GM11168 (cell line): Measurements from ENCODE around the gene NOL3.
"Not testable (repeated sequence)": the region's sequence is repeated elsewhere in the genome, so short reads cannot be mapped to it uniquely, and the experiment has no call there.

Experiments used
- in situ Hi-C: fragments of 300-500 bp; cut with MboI; formaldehyde crosslinking; loops from one replicate; pipeline ENCODE4 v1.12.0; 2022; ENCODE audit warnings: low sequenced_read_pairs; ENCODE audit not compliant: unreplicated experiment

The NOL3 gene

DNA sequence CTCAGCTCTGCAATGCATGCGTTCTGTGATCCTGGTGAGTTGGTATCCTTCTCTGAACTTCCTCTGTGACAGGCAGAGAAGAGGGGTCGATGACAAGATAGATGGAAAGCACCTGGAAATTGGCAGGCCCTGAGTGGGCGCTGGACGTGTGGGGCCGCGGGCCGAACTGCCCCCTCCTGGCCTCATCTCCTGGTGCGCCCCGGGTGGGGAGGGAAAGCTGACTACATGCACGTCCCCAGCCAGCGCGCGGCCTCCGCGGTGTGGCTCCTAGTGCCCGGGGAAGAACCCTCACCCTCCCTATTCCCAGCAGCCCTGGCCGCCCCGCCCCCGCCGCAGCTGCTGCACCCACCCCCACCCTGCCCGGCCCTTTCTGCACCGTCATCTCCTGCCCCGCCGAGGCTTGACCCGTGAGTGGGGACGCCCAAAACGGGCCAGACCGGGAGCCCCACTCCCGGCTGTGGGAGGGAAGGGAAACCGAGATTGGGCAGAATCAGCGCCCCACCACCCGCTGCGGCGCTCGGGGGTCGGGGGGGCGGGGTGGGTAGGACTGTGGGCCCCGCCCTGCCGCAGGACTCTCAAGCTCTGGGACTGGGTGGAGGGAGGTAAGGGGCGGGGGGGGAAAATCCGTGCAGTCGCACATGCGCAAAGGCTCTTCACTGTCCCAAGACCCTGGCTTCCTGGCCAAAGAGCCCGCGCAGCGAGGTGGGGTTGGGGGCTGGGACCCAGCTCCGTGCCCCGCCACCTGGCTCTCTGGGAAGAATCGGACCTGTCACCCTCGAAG lies at the start of gene NOL3:
NOL3 (plus strand) TSS at position 371 of the 781 bp plus-strand sequence.
- in situ Hi-C loops, result no loop called here

DNA sequence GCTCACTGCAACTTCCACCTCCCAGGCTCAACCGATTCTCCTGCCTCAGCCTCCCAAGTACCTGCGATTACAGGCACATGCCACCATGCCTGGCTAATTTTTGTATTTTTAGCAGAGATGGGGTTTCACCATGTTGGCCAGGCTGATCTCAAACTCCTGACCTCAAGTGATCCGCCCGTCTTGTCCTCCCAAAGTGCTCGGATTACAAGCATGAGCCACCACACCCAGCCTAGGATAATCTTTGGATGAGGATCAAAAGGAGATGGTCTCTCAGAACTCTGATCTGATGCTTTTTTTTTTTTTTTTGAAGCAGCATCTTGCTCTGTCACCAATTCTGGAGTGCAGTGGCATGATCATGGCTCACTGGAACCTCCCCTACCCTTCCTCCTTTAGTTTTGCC lies 47.5 kb upstream of the NOL3 start:
- in situ Hi-C loops, result not testable (repeated sequence)

DNA sequence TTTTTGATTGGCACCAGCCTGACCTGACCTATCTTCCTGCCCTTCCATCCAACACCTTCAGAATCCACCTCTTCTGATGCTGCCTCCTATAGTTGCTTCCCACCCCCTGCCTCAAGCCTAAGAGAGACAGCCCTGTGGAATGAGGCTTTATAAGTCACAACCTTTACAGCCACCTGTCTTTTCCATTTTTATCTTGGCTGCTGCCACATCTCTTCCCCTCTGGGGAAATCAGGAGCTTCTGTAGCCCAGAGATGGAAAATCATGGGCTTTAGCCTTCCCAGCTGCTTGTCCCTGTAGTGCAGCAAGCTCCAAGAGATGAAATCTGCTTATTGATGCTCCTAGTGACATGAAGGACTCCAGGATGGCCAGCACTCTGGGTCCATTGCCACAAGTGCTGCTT lies 41.9 kb upstream of the NOL3 start:
- in situ Hi-C loops, result no loop called here

DNA sequence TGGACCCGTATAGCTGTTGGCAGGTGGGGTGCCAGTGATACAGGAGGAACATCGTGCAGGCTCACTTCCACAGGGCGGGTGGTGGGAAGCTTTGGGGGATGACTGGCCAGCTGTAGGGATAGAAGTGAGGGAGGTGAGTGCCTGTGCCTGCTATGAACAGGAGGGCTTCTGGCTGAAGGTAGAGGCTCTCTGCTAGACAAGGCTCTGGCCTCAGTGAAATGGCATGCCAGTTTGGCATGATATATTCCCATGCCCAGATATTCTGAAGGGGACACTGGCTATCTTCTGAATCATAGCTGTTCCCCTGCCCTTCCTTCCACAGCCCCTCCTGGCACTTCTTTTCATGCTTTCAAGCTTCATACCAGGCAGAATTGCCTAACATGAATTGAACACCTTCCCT lies 41.5 kb upstream of the NOL3 start:
- in situ Hi-C loops, result no loop called here

DNA sequence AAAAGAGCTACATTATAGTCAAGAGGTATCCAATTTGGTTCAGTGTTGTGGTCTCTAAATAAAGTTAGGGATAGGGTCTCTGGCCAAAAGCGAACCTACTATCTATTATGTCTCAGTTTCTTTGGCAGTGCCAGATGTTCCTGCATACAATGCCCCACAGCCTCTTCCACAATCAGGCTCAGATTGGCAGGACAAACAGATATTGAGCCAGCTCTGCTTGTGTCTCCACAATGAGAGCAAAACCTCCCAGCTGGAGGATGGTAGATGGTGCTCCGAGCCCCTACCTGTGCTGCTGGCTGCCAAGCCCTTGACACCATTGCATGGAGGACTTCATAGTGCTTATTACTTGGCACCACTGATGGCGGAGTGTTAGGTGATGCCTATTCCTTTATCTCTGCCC lies 40.9 kb upstream of the NOL3 start:
- in situ Hi-C loops, result no loop called here

DNA sequence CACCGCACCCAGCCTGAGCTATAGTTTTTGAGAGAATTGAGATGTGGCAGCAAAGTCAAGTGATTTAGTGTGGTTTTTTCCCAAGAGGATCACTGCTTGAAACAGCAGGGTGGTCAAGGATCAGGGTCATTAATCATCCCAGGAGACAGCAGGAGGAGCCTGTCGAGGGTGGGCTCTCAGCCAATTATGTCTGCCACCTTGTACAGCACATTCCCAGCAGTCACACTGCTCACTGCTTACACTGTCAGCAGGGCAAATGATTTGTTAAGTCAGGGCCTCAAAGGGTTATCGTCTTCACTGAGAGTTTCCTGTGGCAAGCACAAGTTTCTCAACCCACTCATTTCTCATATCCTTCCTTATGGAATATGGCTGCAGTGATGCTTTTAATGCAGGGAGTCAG lies 32.7 kb upstream of the NOL3 start:
- in situ Hi-C loops, result no loop called here

DNA sequence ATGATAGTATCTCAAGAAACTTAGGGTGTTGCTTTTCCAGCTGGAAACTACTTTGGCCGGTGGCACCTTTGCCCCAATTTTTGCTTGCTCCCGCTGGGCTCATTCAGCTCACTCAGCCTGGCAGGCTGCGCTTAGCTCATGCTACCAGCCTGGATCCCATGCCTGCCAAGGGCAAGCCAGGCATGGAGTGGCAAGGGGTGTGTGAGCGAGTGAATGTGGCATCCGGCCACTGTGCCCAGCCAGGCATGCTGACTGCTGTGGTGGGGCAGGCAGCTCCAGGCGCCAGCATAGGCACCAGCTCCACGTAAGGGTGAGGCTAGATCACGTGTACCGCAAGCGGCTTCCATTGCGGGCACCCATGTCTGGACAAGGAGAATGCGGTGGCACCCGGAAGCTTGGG lies 28.9 kb upstream of the NOL3 start:
- in situ Hi-C loops, result no loop called here

DNA sequence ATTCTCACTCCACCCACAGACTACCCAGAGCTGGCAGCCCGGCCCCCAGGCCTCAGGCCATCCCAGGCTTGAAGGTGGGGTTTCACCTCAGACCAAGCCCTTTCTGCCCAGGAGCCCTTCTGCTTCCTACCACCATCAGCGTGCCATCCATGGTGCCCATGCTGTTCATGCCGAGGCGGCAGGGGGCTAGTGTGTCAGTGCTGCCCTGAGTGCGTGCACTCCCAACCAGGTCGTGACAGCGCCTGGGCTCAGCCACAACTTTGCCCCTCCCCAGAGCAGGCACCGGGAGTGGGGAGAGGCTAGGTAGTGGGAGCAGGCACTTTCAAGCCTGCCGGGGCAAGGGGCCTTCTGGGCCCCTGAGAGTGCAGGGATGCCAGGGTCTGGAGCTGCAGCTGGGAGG lies 28.0 kb upstream of the NOL3 start:
- in situ Hi-C loops, result no loop called here

DNA sequence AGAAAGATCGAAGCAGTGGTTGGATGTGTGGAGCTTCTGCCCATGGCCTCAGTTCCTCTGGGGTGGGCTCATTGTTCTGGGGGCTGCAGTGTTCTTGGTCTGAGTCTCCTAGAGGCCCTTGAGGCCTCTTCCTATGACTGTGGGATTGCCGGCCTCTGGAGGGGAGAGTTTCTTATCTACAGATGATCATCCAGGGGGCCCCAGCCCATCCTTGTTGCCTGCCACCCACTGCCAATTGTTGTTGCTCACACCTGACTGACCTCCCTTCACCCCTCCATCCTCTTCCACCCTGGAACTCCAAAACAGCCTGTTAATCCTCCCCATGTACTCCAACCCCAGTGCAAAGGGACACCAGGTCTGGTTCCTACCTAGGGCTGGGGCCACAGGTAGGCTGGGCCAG lies 25.4 kb upstream of the NOL3 start:
- in situ Hi-C loops, result no loop called here

DNA sequence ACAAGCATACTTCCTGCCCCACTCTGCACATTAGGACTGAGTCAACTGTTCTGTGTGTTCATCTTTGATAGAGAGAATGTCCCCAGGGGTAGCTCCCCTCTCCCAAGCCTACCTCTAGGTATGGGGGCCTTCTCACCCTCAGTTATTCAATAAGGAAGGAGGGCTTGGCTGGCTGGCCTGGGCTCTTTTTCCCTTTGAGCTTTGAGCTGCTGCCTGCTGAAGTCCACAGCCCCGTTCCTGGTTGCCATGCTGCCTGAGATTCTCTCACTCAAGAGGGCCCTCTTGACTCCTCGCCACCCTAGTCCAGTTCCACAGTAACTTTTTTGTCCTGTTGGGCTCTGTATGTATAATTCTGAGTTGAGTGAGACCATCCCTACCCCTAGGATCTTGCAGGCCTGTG lies 24.6 kb upstream of the NOL3 start:
- in situ Hi-C loops, result no loop called here

DNA sequence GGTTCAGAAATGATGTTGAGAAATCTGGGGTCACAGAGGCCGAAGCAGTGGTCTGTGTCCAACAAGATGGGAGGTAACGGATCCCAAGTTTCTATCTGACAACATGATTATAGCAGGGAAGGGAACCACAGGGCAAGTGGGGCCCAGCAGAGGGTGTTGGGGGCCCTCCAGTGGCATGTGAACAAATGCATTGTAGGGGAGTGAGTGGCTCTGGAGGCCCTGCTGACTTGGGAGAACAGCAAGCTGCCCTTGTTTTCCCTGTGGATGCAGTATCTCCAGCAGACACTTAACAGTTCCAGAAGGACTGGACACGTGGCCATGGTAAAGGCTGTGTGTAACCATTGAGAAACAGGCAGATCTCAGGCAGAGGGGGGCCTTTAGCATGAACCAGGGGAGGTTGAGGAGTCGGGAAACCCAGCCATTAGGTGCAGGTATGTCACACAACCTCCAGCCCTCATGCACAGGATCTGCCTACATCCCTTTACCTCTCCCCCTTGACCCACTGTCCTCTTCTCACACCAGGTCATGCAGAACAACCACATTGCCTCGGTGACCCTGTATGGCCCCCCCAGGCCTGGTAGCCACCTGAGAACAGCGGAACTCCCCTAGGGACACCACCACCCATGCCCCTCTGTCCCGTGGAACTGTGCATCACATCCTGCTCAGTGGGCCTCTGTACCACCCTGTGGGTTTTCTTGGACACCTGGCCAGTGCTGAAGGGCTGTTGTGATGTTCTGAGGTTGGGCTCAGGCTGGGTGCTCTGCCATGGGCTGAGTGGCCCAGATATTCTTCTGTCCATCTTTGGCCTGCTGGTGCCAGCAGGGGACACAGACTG lies 23.6 kb upstream of the NOL3 start:
- in situ Hi-C loops, result no loop called here

DNA sequence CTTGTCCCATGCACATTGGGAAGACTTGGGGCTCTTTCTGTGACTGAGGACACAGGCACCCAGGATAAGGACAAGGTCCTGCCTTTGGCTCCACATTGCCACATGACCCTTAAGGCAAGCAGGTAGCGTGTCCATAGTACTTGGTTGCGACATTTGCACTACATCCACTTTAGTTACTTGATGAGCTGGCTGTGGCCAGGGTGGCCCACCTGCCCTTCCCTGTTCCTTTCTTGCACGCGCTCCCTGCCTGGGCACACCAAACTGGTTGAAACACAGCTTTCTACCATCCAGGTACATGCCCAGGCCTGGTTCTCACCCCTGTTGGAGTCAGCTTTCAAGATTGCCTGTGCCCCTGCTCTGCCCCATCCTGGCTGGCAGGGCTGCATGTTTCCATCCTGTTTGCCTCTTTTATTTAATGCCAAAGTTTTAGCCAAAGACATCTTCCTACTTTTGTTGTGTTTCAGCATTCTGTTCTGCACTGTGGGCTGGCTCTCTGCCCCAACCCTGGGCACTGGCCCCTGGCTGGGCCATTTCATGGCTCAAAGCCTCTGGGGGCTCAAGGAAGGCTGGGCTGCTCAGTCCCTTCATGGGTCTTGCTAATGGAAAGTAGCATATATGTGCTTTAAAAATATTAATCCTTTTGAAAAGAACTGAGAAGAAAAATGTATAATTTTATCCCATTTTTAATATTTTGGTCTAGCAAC lies 22.7 kb upstream of the NOL3 start:
- in situ Hi-C loops, result no loop called here

DNA sequence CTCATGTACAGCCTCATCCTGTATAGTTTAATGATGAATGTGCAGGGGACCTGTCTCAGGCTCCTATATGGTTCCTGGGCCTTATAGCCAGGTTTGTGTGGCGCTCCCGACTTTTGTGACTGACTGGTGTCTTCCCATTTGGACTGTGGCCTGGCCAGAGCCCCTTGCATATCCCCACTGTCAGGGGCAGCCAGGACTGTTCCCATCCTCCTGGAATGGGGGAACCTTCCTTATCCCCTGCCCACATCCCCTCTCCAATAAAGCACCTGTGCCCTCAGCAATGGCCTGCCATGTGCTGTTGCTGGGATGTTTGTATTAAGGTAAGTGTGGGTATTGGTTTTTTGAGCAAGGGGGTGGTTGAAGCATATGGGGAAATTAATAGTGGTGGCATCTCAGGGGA lies 22.1 kb upstream of the NOL3 start:
- in situ Hi-C loops, result no loop called here

DNA sequence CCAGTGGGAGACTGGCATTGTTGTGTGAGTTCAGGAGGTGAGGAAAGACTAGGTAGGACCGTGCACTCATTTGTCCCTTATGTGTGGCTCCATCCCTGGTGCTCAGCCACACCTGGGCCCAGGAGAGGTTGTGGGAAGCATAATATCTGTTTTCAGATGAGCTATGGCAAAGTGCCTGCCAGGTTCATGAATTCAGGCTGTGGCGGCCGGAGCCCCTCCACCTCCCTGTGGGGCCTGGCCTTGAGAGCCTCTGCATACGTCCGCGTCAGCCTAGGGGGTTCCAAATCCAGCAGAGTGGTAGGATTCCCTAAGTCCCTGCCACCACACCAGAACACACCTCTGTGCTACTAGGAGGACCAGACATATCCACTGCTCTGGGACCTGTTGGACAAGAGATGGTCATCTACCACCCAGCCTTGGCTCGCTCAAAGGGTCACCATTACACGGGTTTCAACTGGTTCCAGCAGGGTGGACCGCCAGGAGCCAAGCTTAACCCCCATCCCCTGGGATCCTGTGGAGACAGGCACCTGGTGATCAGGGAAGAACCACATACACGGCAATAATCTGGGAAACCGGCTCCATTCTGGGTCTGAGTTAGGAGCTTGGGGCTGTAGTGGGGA lies 21.6 kb upstream of the NOL3 start:
- in situ Hi-C loops, result no loop called here

DNA sequence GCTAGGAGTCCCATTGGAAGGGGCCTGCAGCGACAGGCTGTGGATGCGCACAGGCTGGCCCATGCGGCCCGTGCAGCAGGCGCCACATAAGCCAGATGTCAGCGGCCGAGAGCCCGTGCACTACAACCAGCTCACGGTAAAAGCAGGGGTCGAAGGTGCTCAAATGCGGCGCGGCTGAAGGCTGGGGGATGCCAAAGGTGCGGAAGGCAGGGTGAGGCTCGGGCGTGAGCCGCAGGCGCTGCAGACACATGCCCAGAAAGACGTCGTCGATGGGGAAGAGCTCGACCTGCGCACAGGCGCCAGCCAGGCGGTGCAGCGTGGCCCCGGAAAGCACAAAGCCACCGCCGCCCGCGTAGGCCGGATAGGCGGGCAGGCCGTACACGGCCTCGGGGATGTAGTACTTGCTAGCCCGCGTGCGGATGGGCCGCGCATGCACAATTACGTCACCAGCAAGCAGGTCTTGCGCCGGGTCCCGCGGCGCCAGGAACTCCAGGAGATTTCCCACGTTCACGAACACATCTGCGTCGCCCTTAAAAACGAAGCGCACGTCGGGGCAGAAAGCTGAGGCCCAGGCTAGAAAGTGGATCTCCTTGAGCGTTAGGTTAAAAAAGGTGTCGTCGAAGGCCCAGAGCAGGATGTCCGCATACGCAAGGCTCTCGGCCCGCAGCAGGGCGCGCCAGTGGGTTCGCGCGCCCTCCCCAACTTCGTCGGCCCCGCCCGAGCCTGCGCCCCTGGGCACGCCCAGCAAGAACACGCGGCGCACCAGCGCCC lies 20.9 kb upstream of the NOL3 start:
- in situ Hi-C loops, result loop anchor here (10.0 kb wide), 1 partner anchor 175 kb away; no protein-coding TSS in a partner anchor

DNA sequence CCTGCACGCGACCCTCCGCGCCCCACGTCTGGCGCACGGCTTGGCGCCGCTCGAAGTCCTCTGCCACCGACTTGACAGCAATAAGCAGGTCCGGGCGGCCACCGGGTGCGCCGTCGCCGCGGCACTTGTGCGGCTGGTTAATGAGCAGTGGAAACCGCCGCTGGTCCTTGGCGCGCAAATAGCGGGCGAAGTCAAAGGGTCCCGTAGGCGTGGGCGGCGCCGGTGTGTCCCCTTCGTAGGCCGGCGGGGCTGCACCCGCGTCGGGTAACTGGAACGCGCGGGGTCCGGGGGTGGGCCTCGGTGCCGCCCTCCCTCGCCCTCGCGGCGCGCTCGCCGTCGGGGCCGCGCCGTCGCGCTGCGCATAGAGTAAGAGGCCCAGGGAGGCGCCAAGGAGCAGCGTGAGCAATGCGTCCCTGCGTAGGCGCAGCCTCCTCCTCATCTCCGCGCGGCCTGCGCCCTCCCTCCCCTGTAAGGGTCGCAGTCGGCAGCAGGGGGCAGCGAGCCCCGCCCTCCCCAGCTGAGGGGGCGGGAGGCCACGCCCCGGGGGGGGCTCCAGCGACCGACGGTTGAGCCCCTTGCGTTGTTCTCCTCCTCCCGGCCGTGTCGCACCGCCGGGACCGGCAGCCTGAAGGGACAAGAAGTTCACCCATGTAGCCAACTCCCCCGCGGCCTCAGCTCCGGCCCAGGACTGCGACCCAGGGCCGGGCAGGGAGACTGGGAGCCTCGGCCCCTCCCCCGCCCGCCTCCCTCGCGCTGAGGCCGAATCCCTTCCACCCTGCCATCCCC lies 20.1 kb upstream of the NOL3 start:
- in situ Hi-C loops, result loop anchor here (10.0 kb wide), 1 partner anchor 175 kb away; no protein-coding TSS in a partner anchor

DNA sequence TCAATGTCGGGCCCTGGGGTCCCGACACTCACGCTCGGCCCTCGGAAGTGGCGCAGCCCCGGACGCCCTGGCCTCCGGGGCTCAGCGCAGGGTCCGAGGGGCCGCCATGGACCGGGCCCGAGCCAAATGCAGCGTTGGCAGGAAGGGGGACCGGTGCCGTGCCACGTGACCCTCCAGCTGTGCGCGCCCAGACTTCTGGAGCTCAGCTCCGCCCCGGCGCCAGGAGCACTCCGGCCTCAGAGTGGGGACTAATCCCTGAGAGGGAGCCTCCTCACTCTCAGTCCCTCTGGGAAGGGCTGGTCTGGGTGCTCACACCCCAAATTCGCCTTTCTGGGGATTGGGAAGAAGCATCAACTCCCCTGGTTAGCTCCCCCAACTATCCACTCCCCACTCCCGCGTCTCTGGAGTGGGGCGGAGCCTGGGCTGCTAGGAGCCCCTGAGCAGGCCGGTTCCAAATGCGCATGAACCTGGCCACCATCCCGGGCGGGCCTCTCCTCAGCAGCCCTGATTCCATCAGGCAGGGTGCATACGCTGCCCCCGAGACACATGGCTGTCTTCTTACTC lies 19.4 kb upstream of the NOL3 start, which contains the start of gene B3GNT9:
B3GNT9 (minus strand) TSS at position 166 of the 564 bp plus-strand sequence. CDS start 513 bp downstream, outside the sequence.
- in situ Hi-C loops, result loop anchor here (10.0 kb wide), 1 partner anchor 176 kb away; no protein-coding TSS in a partner anchor

DNA sequence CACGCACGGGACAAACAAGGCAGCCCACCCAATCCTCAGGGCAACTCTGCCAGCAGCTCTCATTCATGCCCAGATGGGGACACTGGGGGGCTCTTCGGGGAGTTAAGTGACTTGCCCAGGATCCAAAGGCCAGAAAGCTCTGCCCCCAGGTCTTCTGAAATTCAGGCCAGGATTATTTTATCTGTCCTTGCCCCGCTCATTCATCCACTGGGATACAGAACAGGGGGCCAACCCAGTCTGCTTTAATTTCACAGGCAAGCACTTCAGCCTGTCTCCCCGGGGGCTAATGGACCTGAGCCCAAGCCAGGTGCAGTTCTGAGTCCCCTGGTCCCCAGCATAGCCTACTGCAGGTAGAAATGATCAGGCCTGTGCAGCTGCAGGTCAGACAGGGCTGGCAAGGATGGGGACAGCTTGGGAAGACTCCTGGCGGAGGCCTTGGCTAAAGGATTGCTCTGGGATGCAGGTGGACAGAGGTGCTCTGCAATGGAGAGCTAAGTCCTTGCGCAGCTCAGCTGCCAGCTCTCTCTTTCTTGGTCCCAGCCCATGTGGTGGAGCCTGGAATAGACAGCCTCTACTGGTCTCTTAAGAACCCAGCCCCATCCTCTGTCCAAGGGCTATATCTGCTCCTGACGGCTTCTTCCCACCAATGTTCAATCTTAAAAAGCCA lies 18.8 kb upstream of the NOL3 start:
- in situ Hi-C loops, result loop anchor here (10.0 kb wide), 1 partner anchor 177 kb away; no protein-coding TSS in a partner anchor
